22Rv1 (cell line): ENCODE results near the gene SLC25A10.

Source experiments
- CTCF ChIP-seq: fragments of 450-650 bp; IDR thresholded peaks from 2 replicates; pipeline ENCODE4 v1.5.1; 2017; ENCODE audit warnings: mild to moderate bottlenecking
- ZFX ChIP-seq: fragments of 450-650 bp; IDR thresholded peaks from 2 replicates; pipeline ENCODE4 v1.6.1; 2017; ENCODE audit warnings: antibody characterized with exemption, borderline replicate concordance

DNA sequence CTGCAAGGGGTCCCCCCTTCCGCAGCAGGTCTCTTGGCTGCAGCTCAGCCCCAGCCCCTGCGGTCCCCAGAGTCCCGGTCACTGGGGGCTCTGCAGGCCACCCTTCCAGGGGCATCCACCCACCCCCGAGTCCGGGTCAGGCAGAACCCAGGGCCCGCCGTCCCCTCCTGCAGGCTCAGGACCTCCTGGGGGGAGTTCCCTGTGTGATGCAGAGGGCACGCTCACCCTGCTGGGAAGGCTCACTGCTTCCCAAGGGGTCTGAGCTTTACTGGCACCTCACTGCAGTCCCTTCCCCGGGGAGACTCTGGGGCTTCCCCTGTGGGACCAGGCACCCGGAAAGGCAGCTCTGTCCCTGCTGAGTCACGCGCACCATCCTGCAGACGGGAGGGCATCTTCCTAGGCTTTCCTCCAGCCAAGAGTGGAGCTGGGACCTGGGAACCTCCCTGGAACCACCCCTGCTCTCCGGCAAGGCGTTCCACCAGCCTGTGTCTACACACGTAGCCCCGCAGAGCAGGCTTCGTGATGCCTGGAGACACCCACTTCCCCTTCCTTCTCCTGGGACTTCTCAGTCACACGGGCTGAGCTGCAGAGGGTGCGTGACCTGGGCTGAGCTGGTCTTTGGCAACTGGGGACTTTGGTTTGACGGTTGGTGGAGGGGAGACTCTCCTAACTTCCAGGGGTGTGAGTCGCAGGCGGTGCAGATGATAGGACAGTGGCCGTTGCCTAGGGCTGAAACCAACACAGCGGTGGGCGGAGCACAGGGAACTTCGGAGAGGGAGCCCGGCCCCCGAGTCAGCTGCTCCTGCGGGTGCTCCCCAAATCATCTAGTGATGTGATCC is 23.4 kb downstream of the SLC25A10 start:
- TF ChIP-seq CTCF, result no peak
- no peak for TF ChIP-seq ZFX
